HUDEP-2 (cell line): ENCODE results near the gene LMF2.
"Not testable (repeated sequence)": the region's sequence is repeated elsewhere in the genome, so short reads cannot be mapped to it uniquely, and the experiment has no call there.

ENCODE experiments used
- DNase-seq, 76 experiments: peaks; one replicate each; lab custom pipeline; 2025; ENCODE audit not compliant: unreplicated experiment in 76 of 76; lab: John Stamatoyannopoulos, UW

The LMF2 gene

GRCh38 chr22:50535113-50535512 lies 27.6 kb upstream of the LMF2 start:
- no peak for DNase-seq

GRCh38 chr22:50533856-50534711 lies 26.6 kb upstream of the LMF2 start:
- DNase-seq, result not testable (repeated sequence)

GRCh38 chr22:50532824-50533796 lies 25.6 kb upstream of the LMF2 start:
- no peak for DNase-seq

DNA sequence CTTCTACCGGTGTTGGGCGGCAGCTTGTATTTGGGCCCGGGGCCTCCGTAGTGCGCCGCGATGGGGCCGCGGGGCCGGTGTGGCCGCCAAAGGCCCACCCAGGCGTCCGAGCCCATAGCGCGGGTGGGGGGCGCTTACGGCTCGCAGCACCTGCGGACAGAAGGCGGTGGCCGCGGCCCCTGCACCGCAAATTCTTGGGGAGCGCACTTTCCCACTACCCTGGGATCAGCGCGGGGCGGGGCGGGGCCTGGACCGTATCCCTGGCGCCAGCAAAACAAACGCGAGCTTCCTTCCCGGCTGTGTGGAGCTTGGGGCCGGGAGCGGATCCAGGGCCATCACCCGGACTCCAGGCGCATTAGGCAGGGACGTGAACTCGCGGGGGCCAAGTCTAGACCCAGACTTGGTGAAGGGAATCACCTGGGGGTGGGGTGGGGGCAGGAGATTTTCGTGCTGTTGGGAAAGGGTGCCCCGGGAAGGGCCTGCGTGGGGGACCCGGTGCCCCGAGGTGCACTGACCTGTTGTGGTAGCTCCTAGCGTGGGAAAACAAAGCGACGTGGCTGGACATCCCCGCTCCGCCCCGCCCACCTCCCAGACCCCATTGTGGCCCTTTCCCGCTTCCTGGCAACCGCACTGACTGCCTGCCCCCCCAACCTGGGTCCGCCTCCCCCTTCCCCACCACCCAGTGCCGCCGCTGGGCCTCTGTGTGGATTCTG lies 24.6 kb upstream of the LMF2 start:
- DNase-seq, result no peak

DNA sequence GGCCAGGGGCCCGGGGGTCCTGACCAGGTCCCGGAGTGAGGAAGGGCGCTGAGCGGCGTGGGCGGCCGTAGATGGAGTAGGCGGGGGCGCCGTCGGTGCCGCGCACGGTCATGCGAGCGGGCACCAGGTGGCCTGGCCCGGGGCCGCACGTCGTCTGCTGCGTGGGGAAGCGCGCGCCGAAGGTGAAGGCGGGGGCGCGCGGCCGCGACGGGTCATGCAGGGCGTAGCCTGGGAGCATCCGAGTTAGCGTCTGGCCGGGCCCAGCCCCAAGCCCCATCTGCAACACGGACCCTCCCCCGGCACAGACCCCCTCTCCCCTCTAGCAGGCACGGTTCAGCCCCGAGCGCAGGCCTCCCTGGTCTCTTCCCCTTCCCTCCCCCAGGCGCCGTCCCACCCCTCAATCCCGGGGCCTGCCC lies 24.1 kb upstream of the LMF2 start:
- peak in 4 of 76 experiments; percentile 18 to 32 (median 24) for DNase-seq

GRCh38 chr22:50530877-50531545 lies 23.5 kb upstream of the LMF2 start:
- peak in 61 of 76 experiments; percentile 14 to 76 (median 55) for DNase-seq

DNA sequence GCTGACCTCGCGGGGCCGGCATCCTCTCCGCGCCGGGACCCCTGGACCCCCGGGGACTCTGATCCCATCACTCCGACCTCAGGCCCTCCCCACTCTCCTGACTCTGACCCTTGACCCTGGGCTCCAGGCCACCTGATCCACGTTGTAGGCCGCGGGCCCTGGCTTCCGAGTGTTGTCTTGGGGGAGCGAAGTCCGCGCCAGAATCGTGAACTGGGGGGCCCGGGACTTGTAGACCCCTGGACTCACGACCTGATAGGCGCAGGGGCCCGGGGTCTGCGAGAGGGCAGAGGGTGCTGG lies 23.0 kb upstream of the LMF2 start:
- DNase-seq, result peak in 5 of 76 experiments; percentile 43 to 58 (median 53)

- peak in 63 of 76 experiments; percentile 11 to 76 (median 49) for DNase-seq
Measured at GRCh38 chr22:50529897-50530579, 22.5 kb upstream of the LMF2 start, which contains the start of gene TYMP. TYMP (minus strand) TSS chr22:50530012; CDS start chr22:50529709, 303 bp downstream.

DNA sequence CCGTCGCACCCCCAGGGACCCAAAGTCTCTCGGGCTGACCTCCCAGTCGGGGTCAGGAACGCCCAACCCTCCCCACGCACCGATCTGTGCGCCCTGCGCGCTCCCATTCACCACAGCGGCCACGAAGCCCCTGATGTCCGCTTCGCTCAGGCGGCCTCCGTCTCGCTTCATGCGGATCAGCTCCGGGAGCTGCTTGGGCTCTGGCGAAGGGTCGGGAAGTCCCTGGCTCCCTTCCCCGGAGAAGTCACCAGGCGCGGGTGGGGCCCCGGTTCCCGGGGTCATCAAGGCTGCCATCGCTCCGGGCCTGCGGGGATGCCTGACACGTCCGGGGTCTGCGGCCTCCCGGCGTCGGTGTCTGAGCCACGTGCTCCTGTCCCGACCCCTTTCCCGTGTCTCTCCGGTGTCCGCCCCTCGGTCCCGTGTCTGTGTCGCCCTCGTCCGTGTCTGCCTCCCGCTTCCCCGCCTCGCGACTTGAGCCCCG lies 22.0 kb upstream of the LMF2 start:
- no peak for DNase-seq

DNA sequence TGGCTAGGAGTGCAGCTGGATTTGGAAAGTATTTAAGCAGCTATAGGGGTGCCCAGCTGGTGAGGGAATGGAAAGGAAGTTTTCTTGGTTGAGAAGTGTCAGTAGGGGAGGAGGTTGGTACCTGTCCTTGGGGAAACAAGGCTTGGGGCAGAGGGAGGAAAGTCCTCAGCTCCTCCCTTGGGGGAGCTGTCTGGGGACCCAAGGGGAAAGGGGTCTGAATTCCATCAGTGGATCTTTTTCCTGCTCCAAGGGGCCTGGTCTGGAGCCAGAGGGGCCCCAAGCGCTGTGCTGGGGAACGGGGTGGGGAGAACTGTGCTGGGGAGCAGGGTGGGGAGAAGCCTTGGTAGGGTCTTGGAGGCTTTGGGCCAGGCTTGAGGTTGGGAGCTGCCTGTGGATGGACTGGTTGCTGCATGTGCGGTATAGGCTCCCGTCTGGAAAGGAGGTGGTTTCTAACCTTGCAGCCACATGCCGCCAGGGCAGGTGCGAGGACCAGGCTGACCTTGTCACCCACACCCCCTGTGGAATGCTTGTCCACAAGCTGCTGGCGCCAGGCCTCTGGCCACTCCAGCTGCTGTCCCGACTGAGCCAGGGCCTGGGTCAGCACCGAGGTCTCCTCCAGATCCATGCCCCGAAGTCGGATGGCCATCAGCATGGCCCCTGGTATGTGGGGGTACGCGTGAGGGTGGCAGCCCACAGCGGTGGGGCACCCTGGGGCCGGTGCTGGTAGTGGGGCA lies 21.3 kb upstream of the LMF2 start:
- DNase-seq, result no peak

GRCh38 chr22:50527921-50528681 lies 20.6 kb upstream of the LMF2 start:
- no peak for DNase-seq

DNA sequence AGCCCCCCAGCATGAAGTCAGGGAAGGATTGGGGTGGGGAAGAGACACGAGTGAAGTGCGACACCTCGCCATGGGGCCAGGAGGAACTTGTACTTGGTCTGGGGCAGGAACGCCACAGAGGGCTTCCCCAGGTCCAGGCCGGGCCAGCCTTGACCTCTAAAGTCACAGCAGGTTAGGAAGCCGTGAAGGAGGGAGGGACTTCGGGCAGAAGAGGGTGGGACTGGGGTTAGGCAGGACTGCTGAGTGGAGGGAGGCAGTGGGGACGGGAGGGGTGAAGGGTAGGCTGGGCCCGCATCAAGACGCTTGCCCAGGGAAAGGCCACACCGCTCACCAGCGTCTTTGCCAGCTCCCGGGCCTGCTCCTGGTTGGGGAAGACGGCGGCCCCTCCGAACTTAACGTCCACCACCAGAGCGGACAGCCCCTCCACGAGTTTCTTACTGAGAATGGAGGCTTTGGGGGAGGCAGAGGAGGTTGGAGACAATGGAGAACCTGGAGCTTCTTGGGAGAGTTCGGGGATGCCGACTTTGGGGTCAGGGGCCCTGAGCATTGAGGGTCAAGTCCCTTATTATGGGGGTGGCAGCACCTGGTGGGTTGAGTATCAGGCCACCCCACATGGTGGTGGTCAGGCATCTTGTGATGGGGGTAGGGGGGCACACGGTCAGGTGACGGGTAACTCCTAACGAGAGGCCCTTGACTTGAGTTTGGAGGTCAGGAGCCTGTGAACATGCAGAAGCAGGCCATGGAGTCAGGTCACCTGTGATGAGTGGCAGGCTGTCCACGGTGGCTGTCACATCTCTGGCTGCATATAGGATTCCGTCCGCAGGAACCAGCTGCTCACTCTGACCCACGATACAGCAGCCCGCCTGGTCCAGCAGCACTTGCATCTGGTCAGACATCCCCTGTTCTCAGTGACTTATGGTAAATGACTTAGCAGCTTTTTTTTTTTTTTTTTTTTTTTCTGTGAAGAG lies 19.6 kb upstream of the LMF2 start:
- peak in 61 of 76 experiments; percentile 14 to 82 (median 52) for DNase-seq

DNA sequence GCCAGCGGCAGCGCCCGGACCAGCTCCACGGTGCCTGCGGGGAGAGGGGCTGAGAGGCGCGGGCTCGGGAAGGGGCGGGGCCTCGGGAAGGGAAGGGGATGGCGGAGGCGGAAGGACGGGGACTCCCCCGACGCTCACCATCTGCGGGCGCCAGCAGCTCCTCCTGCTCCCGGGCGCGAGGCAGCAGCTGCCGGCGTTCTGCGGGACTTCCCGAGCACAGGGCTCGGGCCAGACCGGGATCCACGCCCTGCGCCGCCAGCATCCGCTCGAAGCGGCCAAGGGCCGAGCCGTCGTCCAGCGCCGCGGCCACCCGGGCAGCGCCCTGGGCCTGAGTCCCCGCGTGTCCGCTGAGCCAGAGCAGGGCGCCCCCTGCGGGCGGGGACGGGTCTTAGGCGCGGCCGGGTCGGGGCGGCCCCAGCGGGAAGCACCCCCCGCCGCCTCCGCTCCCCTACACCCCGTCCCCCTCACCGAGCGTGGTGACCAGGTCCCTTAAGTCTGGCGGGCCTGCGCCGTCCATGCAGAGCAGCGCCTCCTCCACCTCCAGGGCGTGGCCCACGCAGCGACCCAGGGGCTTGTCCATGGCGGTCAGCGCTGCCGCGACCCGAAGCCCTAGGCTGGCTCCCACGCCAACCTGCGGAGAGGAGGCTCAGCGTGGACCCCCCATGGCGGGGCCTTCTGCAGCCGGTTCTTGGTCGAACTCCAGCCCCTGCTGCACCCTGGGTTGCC lies 18.8 kb upstream of the LMF2 start:
- DNase-seq, result peak in 59 of 76 experiments; percentile 16 to 79 (median 55)

DNA sequence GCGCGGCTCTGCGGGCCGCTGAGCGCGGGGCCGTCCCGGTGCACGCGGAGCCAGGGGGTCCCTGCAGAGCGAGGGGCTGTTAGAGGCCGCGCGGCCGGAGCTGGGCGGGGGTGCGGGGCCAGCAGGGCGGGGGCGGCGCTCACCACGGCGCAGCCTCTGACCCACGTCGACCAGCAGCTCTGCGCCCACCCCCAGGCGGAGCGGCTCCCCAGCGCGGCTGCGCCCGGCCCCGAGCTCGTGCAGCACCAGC lies 18.3 kb upstream of the LMF2 start:
- DNase-seq, result peak in 1 of 76 experiments; percentile 59

DNA sequence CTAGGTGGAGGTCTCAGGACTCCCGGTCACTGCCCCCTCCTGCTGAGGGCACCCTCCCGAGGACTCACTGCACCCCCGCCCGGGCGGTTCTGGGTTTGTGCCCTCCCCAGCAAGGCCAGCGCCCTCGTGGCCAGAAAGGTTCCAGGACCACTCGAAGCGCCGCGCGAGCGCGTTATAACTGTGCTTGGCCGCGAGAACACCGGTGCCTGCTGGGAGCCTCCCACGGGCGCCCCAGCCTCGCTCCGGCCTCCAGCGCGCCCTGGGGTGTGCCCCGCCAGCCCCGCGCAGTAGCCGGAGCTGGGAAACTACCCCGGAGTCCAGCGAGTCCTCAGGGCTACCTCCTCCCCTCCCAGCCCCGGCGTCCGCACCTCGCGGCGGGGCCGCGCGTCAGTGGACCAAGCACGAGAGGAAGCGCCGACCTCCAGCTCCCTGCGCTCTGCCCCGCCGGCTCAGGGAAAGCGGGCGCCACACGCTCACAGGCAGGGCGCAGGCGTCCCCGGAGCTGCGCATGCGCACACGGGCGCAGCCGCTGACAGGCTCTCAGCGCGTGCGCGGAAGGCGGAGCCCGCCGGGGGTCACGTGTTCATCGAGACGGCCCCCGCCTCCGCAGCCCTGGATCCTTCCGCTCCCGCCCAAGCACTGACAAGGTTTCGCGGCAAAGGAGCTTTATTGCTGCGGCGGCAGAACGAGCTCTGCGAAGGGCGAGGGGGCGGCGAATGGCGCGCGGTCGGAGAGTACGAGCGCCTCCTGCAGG lies 17.8 kb upstream of the LMF2 start, which contains the start of gene SCO2:
TSS of gene SCO2 (minus strand) at position 495 of the 754 bp plus-strand sequence. CDS start 1,187 bp downstream, outside the sequence.
- DNase-seq, result peak in 74 of 76 experiments; percentile 75 to 97 (median 94)
